ENCODE data around the gene MAPK11.

Gene MAPK11

GRCh38 chr22:50268655-50269113, 1.5 kb downstream of the MAPK11 start:
- Histone ChIP-seq H3K4me1 (ENCODE audit: low read length) (peaks cover 19% of the 10 kb centered on the region), H3K4me2 (ENCODE audit: low read length) (peak overlapping the region; percentile 90; the same call in 1 of the 2 replicates)
- no peak for TF ChIP-seq EZH2phosphoT487 (IDR thresholded peaks at IDR 0.05; ENCODE audit: low read depth)
- TF ChIP-seq, protein P1, sequence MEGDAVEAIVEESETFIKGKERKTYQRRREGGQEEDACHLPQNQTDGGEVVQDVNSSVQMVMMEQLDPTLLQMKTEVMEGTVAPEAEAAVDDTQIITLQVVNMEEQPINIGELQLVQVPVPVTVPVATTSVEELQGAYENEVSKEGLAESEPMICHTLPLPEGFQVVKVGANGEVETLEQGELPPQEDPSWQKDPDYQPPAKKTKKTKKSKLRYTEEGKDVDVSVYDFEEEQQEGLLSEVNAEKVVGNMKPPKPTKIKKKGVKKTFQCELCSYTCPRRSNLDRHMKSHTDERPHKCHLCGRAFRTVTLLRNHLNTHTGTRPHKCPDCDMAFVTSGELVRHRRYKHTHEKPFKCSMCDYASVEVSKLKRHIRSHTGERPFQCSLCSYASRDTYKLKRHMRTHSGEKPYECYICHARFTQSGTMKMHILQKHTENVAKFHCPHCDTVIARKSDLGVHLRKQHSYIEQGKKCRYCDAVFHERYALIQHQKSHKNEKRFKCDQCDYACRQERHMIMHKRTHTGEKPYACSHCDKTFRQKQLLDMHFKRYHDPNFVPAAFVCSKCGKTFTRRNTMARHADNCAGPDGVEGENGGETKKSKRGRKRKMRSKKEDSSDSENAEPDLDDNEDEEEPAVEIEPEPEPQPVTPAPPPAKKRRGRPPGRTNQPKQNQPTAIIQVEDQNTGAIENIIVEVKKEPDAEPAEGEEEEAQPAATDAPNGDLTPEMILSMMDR (IDR thresholded peaks at IDR 0.05; ENCODE audit: low read depth, low read length): no peak

GRCh38 chr22:50267591-50268390, 2.4 kb downstream of the MAPK11 start:
- Histone ChIP-seq H3K9me3 (ENCODE audit: insufficient read depth, low read length) (no peaks in the 10 kb centered on the region), H3K36me3 (replicated peaks; ENCODE audit: low read depth, low read length) (no peaks in the 10 kb centered on the region), H3K79me2 (ENCODE audit: low read length) (no peaks in the 10 kb centered on the region), H3K27me3 (ENCODE audit: low read depth, low read length) (no peaks in the 10 kb centered on the region), H3K9ac (ENCODE audit: low read length) (no peak overlapping the region), H4K20me1 (ENCODE audit: insufficient read depth, low read length) (no peaks in the 10 kb centered on the region), H3K4me3 (ENCODE audit: low read length) (no peak overlapping the region), H2AFZ (ENCODE audit: low read depth, low read length) (no peak overlapping the region), H3K4me2 (ENCODE audit: low read length) (no peak overlapping the region), H3K27ac (ENCODE audit: low read length) (no peak overlapping the region), H3K4me1 (ENCODE audit: low read length) (peaks cover 21% of the 10 kb centered on the region)
- TF ChIP-seq, protein P1 (IDR thresholded peaks at IDR 0.05; ENCODE audit: low read depth, low read length): no peak
- TF ChIP-seq EZH2phosphoT487 (IDR thresholded peaks at IDR 0.05; ENCODE audit: low read depth): no peak

More at GRCh38 chr22:50268655-50269113, 1.5 kb downstream of the MAPK11 start:
- Histone ChIP-seq H3K27ac (ENCODE audit: low read length) (no peak overlapping the region), H3K79me2 (ENCODE audit: low read length) (no peaks in the 10 kb centered on the region), H2AFZ (ENCODE audit: low read depth, low read length) (no peak overlapping the region), H3K27me3 (ENCODE audit: low read depth, low read length) (no peaks in the 10 kb centered on the region), H3K9ac (ENCODE audit: low read length) (no peak overlapping the region), H3K36me3 (replicated peaks; ENCODE audit: low read depth, low read length) (no peaks in the 10 kb centered on the region), H3K9me3 (ENCODE audit: insufficient read depth, low read length) (no peaks in the 10 kb centered on the region), H3K4me3 (ENCODE audit: low read length) (no peak overlapping the region), H4K20me1 (ENCODE audit: insufficient read depth, low read length) (no peaks in the 10 kb centered on the region)

DNA sequence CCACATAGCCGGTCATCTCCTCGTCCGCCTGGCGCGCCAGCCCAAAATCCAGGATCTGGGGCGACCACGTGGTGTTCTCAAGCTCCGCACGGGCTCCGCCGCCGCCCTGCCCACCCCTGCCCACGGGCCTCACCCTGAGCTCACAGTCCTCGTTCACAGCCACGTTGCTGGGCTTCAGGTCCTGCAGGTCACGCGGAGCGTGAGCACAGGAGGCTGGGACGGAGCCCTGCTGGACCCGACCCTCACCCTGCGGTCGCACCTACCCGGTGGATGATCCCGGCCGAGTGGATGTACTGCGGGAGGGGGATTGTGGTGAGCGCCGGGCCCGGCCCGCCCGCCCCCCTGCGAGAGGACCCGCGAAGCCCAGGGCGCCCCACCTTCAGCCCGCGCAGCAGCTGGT, 3.2 kb downstream of the MAPK11 start:
- no peak overlapping the region for H3K4me2 ChIP-seq (ENCODE audit: low read length)
- no peak for TF ChIP-seq EZH2phosphoT487 (IDR thresholded peaks at IDR 0.05; ENCODE audit: low read depth)
- TF ChIP-seq, protein P1 (IDR thresholded peaks at IDR 0.05; ENCODE audit: low read depth, low read length): no peak
- H3K4me3 ChIP-seq (ENCODE audit: low read length): no peak overlapping the region
- H3K36me3 ChIP-seq (replicated peaks; ENCODE audit: low read depth, low read length): no peaks in the 10 kb centered on the region
- H2AFZ ChIP-seq (ENCODE audit: low read depth, low read length): no peak overlapping the region
- no peaks in the 10 kb centered on the region for H3K9me3 ChIP-seq (ENCODE audit: insufficient read depth, low read length)
- no peak overlapping the region for H3K9ac ChIP-seq (ENCODE audit: low read length)
- peaks cover 29% of the 10 kb centered on the region for H3K4me1 ChIP-seq (ENCODE audit: low read length)
- H3K27me3 ChIP-seq (ENCODE audit: low read depth, low read length): no peaks in the 10 kb centered on the region
- H3K27ac ChIP-seq (ENCODE audit: low read length): no peak overlapping the region
- no peaks in the 10 kb centered on the region for H3K79me2 ChIP-seq (ENCODE audit: low read length)
- H4K20me1 ChIP-seq (ENCODE audit: insufficient read depth, low read length): no peaks in the 10 kb centered on the region

GRCh38 chr22:50264946-50265669, 5.1 kb downstream of the MAPK11 start:
- Histone ChIP-seq H3K9ac (ENCODE audit: low read length) (no peak overlapping the region), H3K27me3 (ENCODE audit: low read depth, low read length) (no peaks in the 10 kb centered on the region), H3K79me2 (ENCODE audit: low read length) (peaks cover 10% of the 10 kb centered on the region)

More at GRCh38 chr22:50264946-50265669, 5.1 kb downstream of the MAPK11 start:
- no peak overlapping the region for H3K27ac ChIP-seq (ENCODE audit: low read length)
- no peak overlapping the region for H3K4me3 ChIP-seq (ENCODE audit: low read length)
- H3K4me2 ChIP-seq (ENCODE audit: low read length): no peak overlapping the region
- no peak overlapping the region for H2AFZ ChIP-seq (ENCODE audit: low read depth, low read length)
- H4K20me1 ChIP-seq (ENCODE audit: insufficient read depth, low read length): no peaks in the 10 kb centered on the region
- H3K9me3 ChIP-seq (ENCODE audit: insufficient read depth, low read length): no peaks in the 10 kb centered on the region
- peaks cover 26% of the 10 kb centered on the region for H3K4me1 ChIP-seq (ENCODE audit: low read length)
- TF ChIP-seq, protein P1 (IDR thresholded peaks at IDR 0.05; ENCODE audit: low read depth, low read length): no peak
- no peak for TF ChIP-seq EZH2phosphoT487 (IDR thresholded peaks at IDR 0.05; ENCODE audit: low read depth)
- H3K36me3 ChIP-seq (replicated peaks; ENCODE audit: low read depth, low read length): no peaks in the 10 kb centered on the region

Measured in OCI-LY3 (cell line).